ENCODE data around the gene CEBPB. TPM values are rescaled to one million over a fixed set of nuclear protein-coding genes. Genes with fewer than 3 reads are reported as not detected.

The CEBPB gene
- polyA plus RNA-seq, 3 donors from 2014 or later: 15.3 to 27.6 (median 22.9) TPM

Other genes starting within 250 kb of the CEBPB start
- gene SNAI1, start 207.8 kb upstream of the CEBPB start, polyA plus RNA-seq: under 1 TPM in 2 of 3 donors, not detected in 1; 0.36 to 0.68 TPM
- gene UBE2V1, start 77.7 kb upstream of the CEBPB start, polyA plus RNA-seq: 100 to 1,000 TPM; 112 to 189 (median 185) TPM
- 10 to 100 TPM; 15.2 to 33.5 (median 19.7) TPM for gene PEDS1, start 37.1 kb upstream of the CEBPB start, polyA plus RNA-seq

Measured in immature natural killer cell (primary cell).